CD4-positive, alpha-beta T cell treated with Interleukin-12 subunit alpha and Interleukin-12 subunit beta, for 1 hour (primary cell): ENCODE results near the gene RYR2.

Source experiments
- DNase-seq: peaks from one replicate; pipeline ENCODE4 v3.0.0-alpha.2; 2020

RYR2 gene

GRCh38 chr1:237383791-237384190 is 341.8 kb downstream of the RYR2 start:
- no peak for DNase-seq

GRCh38 chr1:237384213-237384612 is 342.2 kb downstream of the RYR2 start:
- DNase-seq, result no peak

GRCh38 chr1:237386362-237387143 is 344.6 kb downstream of the RYR2 start:
- peak; percentile 10 for DNase-seq

- DNase-seq, result no peak
Observed at GRCh38 chr1:237387144-237387505, 345.1 kb downstream of the RYR2 start.

- no peak for DNase-seq
Observed at GRCh38 chr1:237390823-237391222, 348.8 kb downstream of the RYR2 start.

GRCh38 chr1:237393632-237394031 is 351.6 kb downstream of the RYR2 start:
- no peak for DNase-seq

GRCh38 chr1:237394281-237394680 is 352.3 kb downstream of the RYR2 start:
- DNase-seq, result no peak

- no peak for DNase-seq
Observed at GRCh38 chr1:237396426-237396825, 354.4 kb downstream of the RYR2 start.

GRCh38 chr1:237398751-237399150 is 356.8 kb downstream of the RYR2 start:
- no peak for DNase-seq

GRCh38 chr1:237405912-237406311 is 363.9 kb downstream of the RYR2 start:
- no peak for DNase-seq

GRCh38 chr1:237411621-237412020 is 369.6 kb downstream of the RYR2 start:
- DNase-seq, result peak; percentile 58

GRCh38 chr1:237416924-237417655 is 375.1 kb downstream of the RYR2 start:
- DNase-seq, result no peak

GRCh38 chr1:237428809-237429208 is 386.8 kb downstream of the RYR2 start:
- no peak for DNase-seq

- DNase-seq, result no peak
Observed at GRCh38 chr1:237429252-237429651, 387.3 kb downstream of the RYR2 start.

GRCh38 chr1:237431448-237431847 is 389.5 kb downstream of the RYR2 start:
- DNase-seq, result no peak

- DNase-seq, result no peak
Observed at GRCh38 chr1:237440346-237440745, 398.4 kb downstream of the RYR2 start.

GRCh38 chr1:237444120-237444790 is 402.3 kb downstream of the RYR2 start:
- DNase-seq, result no peak

- no peak for DNase-seq
Observed at GRCh38 chr1:237448042-237448441, 406.1 kb downstream of the RYR2 start.

- DNase-seq, result no peak
Observed at GRCh38 chr1:237457573-237457972, 415.6 kb downstream of the RYR2 start.

GRCh38 chr1:237467320-237467719 is 425.3 kb downstream of the RYR2 start:
- no peak for DNase-seq

GRCh38 chr1:237470712-237471338 is 428.8 kb downstream of the RYR2 start:
- DNase-seq, result no peak

GRCh38 chr1:237471377-237471776 is 429.4 kb downstream of the RYR2 start:
- no peak for DNase-seq

GRCh38 chr1:237471956-237472355 is 430.0 kb downstream of the RYR2 start:
- DNase-seq, result no peak
